ENCODE data around the gene GDF3. TPM values are rescaled to one million over a fixed set of nuclear protein-coding genes. Genes with fewer than 3 reads are reported as not detected.

The GDF3 gene
- total RNA-seq, 4 donors from 2014 or later: not detected

GRCh38 chr12:7709969-7710675 is 14.5 kb upstream of the GDF3 start:
- Histone ChIP-seq H3K4me1 (no peaks in the 10 kb centered on the region), H3K9me3 (no peaks in the 10 kb centered on the region), H3K36me3 (no peaks in the 10 kb centered on the region), H3K4me3 (no peak overlapping the region), H3K27me3 (no peaks in the 10 kb centered on the region), H3K27ac (no peak overlapping the region)
- no peak for DNase-seq
- TF ChIP-seq POLR2A (IDR thresholded peaks at IDR 0.05) (no peak), CTCF (IDR thresholded peaks at IDR 0.05) (no peak)
- intact Hi-C loops (cut with DNase I; ENCODE audit: low total_unique reads): no loop called here

GRCh38 chr12:7705846-7706245 is 10.3 kb upstream of the GDF3 start:
- H3K27me3 ChIP-seq: no peaks in the 10 kb centered on the region
- no peak overlapping the region for H3K27ac ChIP-seq
- no peak for DNase-seq
- no peak overlapping the region for H3K4me3 ChIP-seq
- H3K9me3 ChIP-seq: no peaks in the 10 kb centered on the region
- H3K36me3 ChIP-seq: no peaks in the 10 kb centered on the region
- no peak for TF ChIP-seq POLR2A (IDR thresholded peaks at IDR 0.05)
- no peak for TF ChIP-seq CTCF (IDR thresholded peaks at IDR 0.05)
- no peaks in the 10 kb centered on the region for H3K4me1 ChIP-seq
- intact Hi-C loops (cut with DNase I; ENCODE audit: low total_unique reads): no loop called here

- intact Hi-C loops (cut with DNase I; ENCODE audit: low total_unique reads): no loop called here
- no peak for TF ChIP-seq CTCF (IDR thresholded peaks at IDR 0.05)
- TF ChIP-seq POLR2A (IDR thresholded peaks at IDR 0.05): no peak
- no peaks in the 10 kb centered on the region for H3K9me3 ChIP-seq
- H3K27ac ChIP-seq: no peak overlapping the region
- no peaks in the 10 kb centered on the region for H3K4me1 ChIP-seq
- no peaks in the 10 kb centered on the region for H3K36me3 ChIP-seq
- no peak for DNase-seq
- no peaks in the 10 kb centered on the region for H3K27me3 ChIP-seq
- no peak overlapping the region for H3K4me3 ChIP-seq
These were observed 376 bp downstream of the GDF3 start for GRCh38 chr12:7695237-7695560.

- H3K36me3 ChIP-seq: no peaks in the 10 kb centered on the region
- H3K4me1 ChIP-seq: no peaks in the 10 kb centered on the region
These were observed 879 bp downstream of the GDF3 start for GRCh38 chr12:7694556-7695236.

More at GRCh38 chr12:7694556-7695236, 879 bp downstream of the GDF3 start:
- DNase-seq: no peak
- Histone ChIP-seq H3K9me3 (no peaks in the 10 kb centered on the region), H3K27ac (no peak overlapping the region), H3K27me3 (no peaks in the 10 kb centered on the region), H3K4me3 (no peak overlapping the region)
- TF ChIP-seq POLR2A (IDR thresholded peaks at IDR 0.05): no peak
- TF ChIP-seq CTCF (IDR thresholded peaks at IDR 0.05): no peak
- intact Hi-C loops (cut with DNase I; ENCODE audit: low total_unique reads): no loop called here

All from uterus (tissue), 4 donors.